ENCODE measurements around the gene BSDC1. TPM values are rescaled to one million over a fixed set of nuclear protein-coding genes. Genes with fewer than 3 reads are reported as not detected.

BSDC1 gene
- total RNA-seq, 1 donor from 2014 or later: 35.5 TPM

- no peak for TF ChIP-seq CTCF (IDR thresholded peaks at IDR 0.05; ENCODE audit: insufficient read depth, low read length, severe bottlenecking)
- FAIRE-seq (no peak), DNase-seq (ENCODE audit: low read depth) (no peak)
- Histone ChIP-seq H3K36me3 (ENCODE audit: control insufficient read depth, insufficient read depth, low read length) (no peaks in the 10 kb centered on the region), H3K27me3 (ENCODE audit: control insufficient read depth, insufficient read depth, low read length) (no peaks in the 10 kb centered on the region), H3K4me3 (ENCODE audit: low read depth, low read length) (no peak overlapping the region)
Measured at GRCh38 chr1:32346532-32347157, 47.6 kb downstream of the BSDC1 start.

- no peak for FAIRE-seq
- H3K4me3 ChIP-seq (ENCODE audit: low read depth, low read length): no peak overlapping the region
- H3K27me3 ChIP-seq (ENCODE audit: control insufficient read depth, insufficient read depth, low read length): no peaks in the 10 kb centered on the region
- H3K36me3 ChIP-seq (ENCODE audit: control insufficient read depth, insufficient read depth, low read length): no peaks in the 10 kb centered on the region
- no peak for TF ChIP-seq CTCF (IDR thresholded peaks at IDR 0.05; ENCODE audit: insufficient read depth, low read length, severe bottlenecking)
- no peak for DNase-seq (ENCODE audit: low read depth)
Measured at GRCh38 chr1:32345289-32345827, 48.9 kb downstream of the BSDC1 start.

GRCh38 chr1:32342704-32343103, 51.5 kb downstream of the BSDC1 start:
- TF ChIP-seq CTCF (IDR thresholded peaks at IDR 0.05; ENCODE audit: insufficient read depth, low read length, severe bottlenecking): no peak
- FAIRE-seq (no peak), DNase-seq (ENCODE audit: low read depth) (no peak)
- no peak overlapping the region for H3K4me3 ChIP-seq (ENCODE audit: low read depth, low read length)
- H3K27me3 ChIP-seq (ENCODE audit: control insufficient read depth, insufficient read depth, low read length): no peaks in the 10 kb centered on the region
- H3K36me3 ChIP-seq (ENCODE audit: control insufficient read depth, insufficient read depth, low read length): no peaks in the 10 kb centered on the region

GRCh38 chr1:32341971-32342370, 52.3 kb downstream of the BSDC1 start:
- Histone ChIP-seq H3K4me3 (ENCODE audit: low read depth, low read length) (no peak overlapping the region), H3K27me3 (ENCODE audit: control insufficient read depth, insufficient read depth, low read length) (no peaks in the 10 kb centered on the region), H3K36me3 (ENCODE audit: control insufficient read depth, insufficient read depth, low read length) (no peaks in the 10 kb centered on the region)
- peak; percentile 44 for DNase-seq (ENCODE audit: low read depth)
- no peak for FAIRE-seq
- no peak for TF ChIP-seq CTCF (IDR thresholded peaks at IDR 0.05; ENCODE audit: insufficient read depth, low read length, severe bottlenecking)

- no peak for FAIRE-seq
- no peak for TF ChIP-seq CTCF (IDR thresholded peaks at IDR 0.05; ENCODE audit: insufficient read depth, low read length, severe bottlenecking)
- Histone ChIP-seq H3K36me3 (ENCODE audit: control insufficient read depth, insufficient read depth, low read length) (no peaks in the 10 kb centered on the region), H3K4me3 (ENCODE audit: low read depth, low read length) (no peak overlapping the region), H3K27me3 (ENCODE audit: control insufficient read depth, insufficient read depth, low read length) (no peaks in the 10 kb centered on the region)
- DNase-seq (ENCODE audit: low read depth): no peak
Measured at GRCh38 chr1:32341186-32341757, 53.0 kb downstream of the BSDC1 start.

Data from bronchial epithelial cell (primary cell).